Measurements from ENCODE around the gene PPP1R9B. TPM values are rescaled to one million over a fixed set of nuclear protein-coding genes. Genes with fewer than 3 reads are reported as not detected.
A peak's percentile ranks its signal among the peaks of the same experiment; 100 is the strongest.

Gene PPP1R9B
- total and polyA plus RNA-seq, 8 donors = 13.5 to 34.6 (median 17.7) TPM

- no peak overlapping the region for H3K4me3 ChIP-seq
- intact Hi-C loops (cut with DNase I) = no loop called here
- no peak for FAIRE-seq
- 86 to 89% methylated on average over 16 of the region's 16 CpGs for WGBS, 2 donors
- no peak for ATAC-seq
- no peaks in the 10 kb centered on the region for H3K9me3 ChIP-seq
- no peaks in the 10 kb centered on the region for H3K27me3 ChIP-seq
- H3K27ac ChIP-seq = no peak overlapping the region
- no peak for TF ChIP-seq CTCF (IDR thresholded peaks at IDR 0.05)
- H3K4me1 ChIP-seq = no peaks in the 10 kb centered on the region
- DNase-seq = peak in 1 of 6 donors; percentile 9
- no peaks in the 10 kb centered on the region for H3K36me3 ChIP-seq
These were observed 42.3 kb upstream of the PPP1R9B start for GRCh38 chr17:50192618-50193291.

GRCh38 chr17:50192144-50192617, 41.7 kb upstream of the PPP1R9B start:
- Histone ChIP-seq H3K4me1 (no peaks in the 10 kb centered on the region), H3K27me3 (no peaks in the 10 kb centered on the region), H3K4me3 (no peak overlapping the region), H3K36me3 (no peaks in the 10 kb centered on the region), H3K27ac (no peak overlapping the region), H3K9me3 (no peaks in the 10 kb centered on the region)
- FAIRE-seq = no peak
- intact Hi-C loops (cut with DNase I) = no loop called here
- no peak for DNase-seq
- ATAC-seq = no peak
- WGBS, 2 donors = 75 to 83% methylated on average over 4 of the region's 4 CpGs
- TF ChIP-seq CTCF (IDR thresholded peaks at IDR 0.05) = no peak

GRCh38 chr17:50191359-50192143, 41.1 kb upstream of the PPP1R9B start:
- no peak for TF ChIP-seq CTCF (IDR thresholded peaks at IDR 0.05)
- Histone ChIP-seq H3K36me3 (no peaks in the 10 kb centered on the region), H3K4me3 (no peak overlapping the region), H3K27me3 (no peaks in the 10 kb centered on the region), H3K4me1 (no peaks in the 10 kb centered on the region), H3K9me3 (no peaks in the 10 kb centered on the region), H3K27ac (no peak overlapping the region)
- FAIRE-seq (no peak), ATAC-seq (no peak), DNase-seq (peak in 1 of 6 donors; percentile 70)
- intact Hi-C loops (cut with DNase I) = no loop called here
- WGBS, 2 donors = 73 to 79% methylated on average over 21 of the region's 21 CpGs

- Histone ChIP-seq H3K36me3 (no peaks in the 10 kb centered on the region), H3K27me3 (no peaks in the 10 kb centered on the region), H3K4me3 (no peak overlapping the region), H3K27ac (no peak overlapping the region), H3K9me3 (no peaks in the 10 kb centered on the region), H3K4me1 (no peaks in the 10 kb centered on the region)
- intact Hi-C loops (cut with DNase I) = no loop called here
- 82 to 85% methylated on average over 7 to 8 of the region's 8 CpGs for WGBS, 2 donors
- ATAC-seq (no peak), DNase-seq (peak in 1 of 6 donors; percentile 63), FAIRE-seq (no peak)
- TF ChIP-seq CTCF (IDR thresholded peaks at IDR 0.05) = no peak
These were observed 40.3 kb upstream of the PPP1R9B start for GRCh38 chr17:50190603-50191358.
